ENCODE data around the gene MORN2.
A peak's percentile ranks its signal among the peaks of the same experiment; 100 is the strongest.

Gene MORN2

DNA sequence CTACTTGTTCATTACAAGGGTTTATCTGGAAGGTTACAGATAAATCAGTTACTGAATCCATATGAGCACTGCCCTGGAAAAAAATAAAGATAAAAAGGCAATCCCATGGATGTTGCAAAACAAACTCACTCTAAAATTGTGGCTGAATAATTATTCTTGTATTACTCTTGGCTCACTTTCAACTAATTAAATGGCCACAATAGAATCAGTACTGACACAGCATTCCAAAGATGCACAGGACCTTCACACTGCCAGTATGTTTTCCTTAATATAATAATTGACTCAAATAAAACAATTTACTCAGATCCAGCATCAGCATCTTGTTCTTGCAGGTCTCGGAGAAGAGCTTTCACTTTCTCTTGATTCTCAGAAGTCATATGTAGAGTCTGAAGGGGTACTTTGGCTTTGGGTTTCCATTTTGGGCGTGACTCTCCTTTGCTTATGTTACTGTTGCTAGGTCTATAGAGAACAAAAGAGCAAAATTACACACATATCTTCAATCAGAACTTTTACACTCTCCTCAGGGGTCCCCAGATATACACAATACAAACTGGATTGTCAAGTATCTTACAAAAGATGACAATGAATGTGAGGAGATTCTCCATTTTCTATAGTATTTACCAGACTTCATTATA, 12.6 kb upstream of the MORN2 start:
- 93% methylated on average over 2 of the region's 2 CpGs for WGBS
- H3K27me3 ChIP-seq (ENCODE audit: insufficient read depth, low read length), result no peaks in the 10 kb centered on the region
- H3K4me1 ChIP-seq (ENCODE audit: insufficient read depth, low read length), result no peaks in the 10 kb centered on the region
- no peaks in the 10 kb centered on the region for H3K9me3 ChIP-seq (ENCODE audit: insufficient read depth, low read depth, low read length)
- no peak overlapping the region for H3K27ac ChIP-seq (ENCODE audit: low read depth, low read length)
- H3K4me3 ChIP-seq (ENCODE audit: low read length), result no peak overlapping the region
- H3K9ac ChIP-seq (ENCODE audit: low read depth, low read length), result no peak overlapping the region
- peaks cover 70% of the 10 kb centered on the region for H3K36me3 ChIP-seq (ENCODE audit: insufficient read depth, low read length)

DNA sequence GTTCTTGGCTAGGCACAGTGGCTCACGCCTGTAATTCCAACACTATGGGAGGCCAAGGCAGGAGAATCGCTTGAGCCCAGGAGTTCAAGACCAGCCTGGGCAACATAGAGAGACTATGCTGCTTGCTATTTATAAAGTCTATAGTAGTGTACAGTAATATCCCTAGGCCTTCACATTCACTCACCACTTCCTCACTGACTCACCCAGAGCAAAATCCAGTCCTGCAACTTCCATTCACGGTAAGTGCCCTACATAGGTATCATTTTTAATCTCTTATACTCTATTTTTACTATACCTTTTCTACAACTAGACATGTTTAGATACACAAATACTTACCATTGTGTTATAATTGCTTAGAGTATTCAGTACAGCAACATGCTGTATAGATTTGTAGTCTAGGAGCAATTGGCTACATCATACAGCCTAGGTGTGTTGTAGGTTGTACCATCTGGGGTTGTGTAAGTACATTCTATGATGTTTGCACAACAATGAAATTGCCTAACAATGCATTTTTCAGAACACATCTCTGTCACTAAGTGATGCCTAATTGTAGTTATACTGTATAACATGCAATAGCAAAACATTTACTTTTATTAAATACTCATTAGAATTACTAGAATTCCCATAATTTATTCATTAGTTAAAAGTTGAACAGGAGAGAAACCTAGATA, 8.9 kb upstream of the MORN2 start:
- Histone ChIP-seq H3K27me3 (ENCODE audit: insufficient read depth, low read length) (no peaks in the 10 kb centered on the region), H3K4me1 (ENCODE audit: insufficient read depth, low read length) (no peaks in the 10 kb centered on the region)

DNA sequence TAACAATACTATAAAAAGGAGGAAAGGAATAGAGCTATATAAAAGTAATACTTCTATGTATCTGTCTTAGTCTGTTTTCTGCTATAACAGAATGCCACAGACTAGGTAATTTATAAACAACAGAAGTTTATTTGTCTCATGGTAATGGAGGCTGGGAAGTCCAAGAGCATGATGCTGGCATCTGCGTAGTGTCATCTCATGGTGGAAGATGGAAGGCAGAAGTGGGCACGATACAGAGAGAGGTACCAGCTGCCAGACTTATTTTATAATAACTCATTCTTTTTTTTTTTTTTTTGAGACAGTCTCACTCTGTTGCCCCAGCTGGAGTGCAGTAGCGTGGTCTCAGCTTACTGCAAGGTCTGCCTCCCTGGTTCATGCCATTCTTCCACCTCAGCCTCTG, 4.3 kb upstream of the MORN2 start:
- peaks cover 11% of the 10 kb centered on the region for H3K36me3 ChIP-seq (ENCODE audit: insufficient read depth, low read length)
- no peak overlapping the region for H3K4me3 ChIP-seq (ENCODE audit: low read length)
- no peak overlapping the region for H3K9ac ChIP-seq (ENCODE audit: low read depth, low read length)
- H3K9me3 ChIP-seq (ENCODE audit: insufficient read depth, low read depth, low read length), result no peaks in the 10 kb centered on the region
- H3K27ac ChIP-seq (ENCODE audit: low read depth, low read length), result no peak overlapping the region
- 100% methylated on average over 3 of the region's 3 CpGs for WGBS
- no peaks in the 10 kb centered on the region for H3K4me1 ChIP-seq (ENCODE audit: insufficient read depth, low read length)
- no peaks in the 10 kb centered on the region for H3K27me3 ChIP-seq (ENCODE audit: insufficient read depth, low read length)

More for the DNA sequence above, 8.9 kb upstream of the MORN2 start:
- no peaks in the 10 kb centered on the region for H3K9me3 ChIP-seq (ENCODE audit: insufficient read depth, low read depth, low read length)
- H3K36me3 ChIP-seq (ENCODE audit: insufficient read depth, low read length), result peaks cover 34% of the 10 kb centered on the region
- no peak overlapping the region for H3K9ac ChIP-seq (ENCODE audit: low read depth, low read length)
- 94% methylated on average over 3 of the region's 3 CpGs for WGBS
- H3K4me3 ChIP-seq (ENCODE audit: low read length), result no peak overlapping the region
- no peak overlapping the region for H3K27ac ChIP-seq (ENCODE audit: low read depth, low read length)

DNA sequence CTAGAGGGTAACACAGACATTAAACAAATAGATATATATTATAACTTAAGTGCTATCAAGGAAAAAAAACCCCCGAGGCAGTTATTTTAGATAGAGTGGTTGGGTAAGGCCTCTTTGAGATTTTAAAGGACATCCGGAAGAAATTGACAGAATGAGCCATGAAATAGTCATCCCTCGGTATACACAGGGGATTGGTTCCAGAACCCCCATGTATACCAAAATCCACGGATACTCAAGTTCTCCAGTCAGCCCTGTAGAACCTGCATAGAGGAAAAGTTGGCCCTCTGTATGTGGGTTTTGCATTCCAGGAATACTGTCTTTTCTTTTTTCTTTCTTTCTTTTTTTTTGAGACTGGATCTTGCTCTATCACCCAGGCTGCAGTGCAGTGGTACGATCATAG, 2.0 kb upstream of the MORN2 start:
- H3K9ac ChIP-seq (ENCODE audit: low read depth, low read length), result no peak overlapping the region
- no peak overlapping the region for H3K4me3 ChIP-seq (ENCODE audit: low read length)
- no peaks in the 10 kb centered on the region for H3K9me3 ChIP-seq (ENCODE audit: insufficient read depth, low read depth, low read length)
- WGBS, result 67% methylated on average over 5 of the region's 5 CpGs
- no peak overlapping the region for H3K27ac ChIP-seq (ENCODE audit: low read depth, low read length)
- no peaks in the 10 kb centered on the region for H3K27me3 ChIP-seq (ENCODE audit: insufficient read depth, low read length)
- no peaks in the 10 kb centered on the region for H3K36me3 ChIP-seq (ENCODE audit: insufficient read depth, low read length)
- no peaks in the 10 kb centered on the region for H3K4me1 ChIP-seq (ENCODE audit: insufficient read depth, low read length)

DNA sequence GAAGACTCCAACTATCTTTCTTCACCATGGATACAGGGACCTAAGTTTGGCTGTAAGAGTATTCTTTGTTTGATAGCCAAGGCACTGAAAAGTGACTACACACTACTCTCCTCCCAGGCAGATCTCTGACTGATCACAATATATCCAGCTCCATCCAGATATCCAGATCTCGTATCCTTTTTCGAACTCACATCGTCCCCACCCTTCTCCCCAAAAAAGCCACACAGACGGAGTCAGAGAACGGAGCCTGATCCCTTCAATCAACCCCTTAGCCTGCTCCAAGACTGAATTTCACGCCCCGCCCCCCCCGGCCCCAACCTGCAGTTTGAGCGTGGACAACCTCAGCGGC, 575 bp upstream of the MORN2 start:
- no peaks in the 10 kb centered on the region for H3K4me1 ChIP-seq (ENCODE audit: insufficient read depth, low read length)
- peak overlapping the region; percentile 71; the same call in 1 of the 2 replicates for H3K9ac ChIP-seq (ENCODE audit: low read depth, low read length)
- no peak overlapping the region for H3K27ac ChIP-seq (ENCODE audit: low read depth, low read length)
- no peaks in the 10 kb centered on the region for H3K27me3 ChIP-seq (ENCODE audit: insufficient read depth, low read length)
- H3K9me3 ChIP-seq (ENCODE audit: insufficient read depth, low read depth, low read length), result no peaks in the 10 kb centered on the region
- H3K4me3 ChIP-seq (ENCODE audit: low read length), result peak overlapping the region; percentile 83
- WGBS, result under 1% methylated on average over 10 of the region's 10 CpGs
- H3K36me3 ChIP-seq (ENCODE audit: insufficient read depth, low read length), result no peaks in the 10 kb centered on the region

DNA sequence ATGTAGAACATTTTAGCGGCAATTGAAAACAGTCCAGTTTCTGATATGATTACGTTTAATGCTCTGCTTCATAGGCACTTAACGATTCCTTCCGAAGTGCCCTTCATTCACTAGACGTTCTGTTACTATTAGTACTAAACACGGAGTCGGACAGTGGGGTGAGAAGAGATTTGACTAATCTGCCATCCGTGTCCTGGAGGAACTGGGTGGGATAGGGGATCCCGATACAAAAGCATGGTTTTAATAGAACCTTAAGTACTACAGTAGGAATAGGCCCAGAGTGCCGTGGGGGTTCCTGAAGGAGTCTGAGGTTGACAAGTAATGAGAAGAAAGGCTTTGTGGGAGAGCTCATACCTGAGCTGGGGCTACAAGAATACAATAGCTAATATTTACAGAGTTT, 631 bp downstream of the MORN2 start:
- H3K9me3 ChIP-seq (ENCODE audit: insufficient read depth, low read depth, low read length), result no peaks in the 10 kb centered on the region
- H3K4me3 ChIP-seq (ENCODE audit: low read length), result peak overlapping the region; percentile 83
- peak overlapping the region; percentile 71 for H3K9ac ChIP-seq (ENCODE audit: low read depth, low read length)
- H3K4me1 ChIP-seq (ENCODE audit: insufficient read depth, low read length), result no peaks in the 10 kb centered on the region
- no peaks in the 10 kb centered on the region for H3K36me3 ChIP-seq (ENCODE audit: insufficient read depth, low read length)
- no peaks in the 10 kb centered on the region for H3K27me3 ChIP-seq (ENCODE audit: insufficient read depth, low read length)
- no peak overlapping the region for H3K27ac ChIP-seq (ENCODE audit: low read depth, low read length)
- WGBS, result 30% methylated on average over 10 of the region's 10 CpGs

DNA sequence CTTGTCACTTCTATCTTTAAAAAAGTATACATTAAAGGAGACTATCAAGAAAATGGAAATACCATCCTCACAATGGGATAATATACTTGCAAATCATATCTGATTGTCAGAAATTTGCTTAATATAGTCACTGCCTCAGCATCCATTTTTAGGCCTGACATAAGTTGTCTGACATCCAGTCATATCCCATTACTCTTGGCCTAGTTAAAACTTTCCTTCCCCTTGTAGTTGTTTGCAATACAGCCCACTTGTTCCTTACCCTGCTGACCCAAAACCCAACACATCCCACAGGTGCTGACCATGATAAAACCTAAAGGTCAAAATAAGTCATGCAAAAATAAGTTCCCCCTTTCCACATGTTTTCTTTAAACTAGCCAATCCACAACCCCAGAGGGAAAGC, 10.3 kb downstream of the MORN2 start:
- H3K27me3 ChIP-seq (ENCODE audit: insufficient read depth, low read length), result no peaks in the 10 kb centered on the region
- no peak overlapping the region for H3K27ac ChIP-seq (ENCODE audit: low read depth, low read length)
- H3K4me1 ChIP-seq (ENCODE audit: insufficient read depth, low read length), result no peaks in the 10 kb centered on the region
- no peaks in the 10 kb centered on the region for H3K36me3 ChIP-seq (ENCODE audit: insufficient read depth, low read length)
- no peak overlapping the region for H3K9ac ChIP-seq (ENCODE audit: low read depth, low read length)
- H3K4me3 ChIP-seq (ENCODE audit: low read length), result no peak overlapping the region
- H3K9me3 ChIP-seq (ENCODE audit: insufficient read depth, low read depth, low read length), result no peaks in the 10 kb centered on the region

DNA sequence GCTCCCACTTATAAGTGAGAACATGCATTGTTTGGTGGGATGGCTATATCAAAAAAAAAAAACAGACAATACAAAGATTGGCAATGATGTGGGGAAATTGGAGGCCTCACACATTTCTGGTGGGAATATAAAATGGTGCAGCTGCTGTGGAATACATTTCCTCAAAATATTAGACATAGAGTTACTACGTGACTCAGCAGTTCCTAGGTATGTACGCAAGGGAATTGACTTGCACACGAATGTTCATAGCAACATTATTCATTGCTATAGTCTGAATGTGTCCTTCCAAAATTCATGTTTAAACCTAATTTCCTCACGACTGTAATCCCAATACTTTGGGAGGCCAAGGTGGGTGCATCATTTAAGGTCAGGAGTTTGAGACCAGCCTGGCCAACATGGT, 11.6 kb downstream of the MORN2 start:
- Histone ChIP-seq H3K36me3 (ENCODE audit: insufficient read depth, low read length) (no peaks in the 10 kb centered on the region), H3K27me3 (ENCODE audit: insufficient read depth, low read length) (no peaks in the 10 kb centered on the region), H3K9ac (ENCODE audit: low read depth, low read length) (no peak overlapping the region), H3K27ac (ENCODE audit: low read depth, low read length) (no peak overlapping the region), H3K4me1 (ENCODE audit: insufficient read depth, low read length) (no peaks in the 10 kb centered on the region), H3K9me3 (ENCODE audit: insufficient read depth, low read depth, low read length) (no peaks in the 10 kb centered on the region), H3K4me3 (ENCODE audit: low read length) (no peak overlapping the region)
- WGBS, result 98% methylated on average over 4 of the region's 4 CpGs

DNA sequence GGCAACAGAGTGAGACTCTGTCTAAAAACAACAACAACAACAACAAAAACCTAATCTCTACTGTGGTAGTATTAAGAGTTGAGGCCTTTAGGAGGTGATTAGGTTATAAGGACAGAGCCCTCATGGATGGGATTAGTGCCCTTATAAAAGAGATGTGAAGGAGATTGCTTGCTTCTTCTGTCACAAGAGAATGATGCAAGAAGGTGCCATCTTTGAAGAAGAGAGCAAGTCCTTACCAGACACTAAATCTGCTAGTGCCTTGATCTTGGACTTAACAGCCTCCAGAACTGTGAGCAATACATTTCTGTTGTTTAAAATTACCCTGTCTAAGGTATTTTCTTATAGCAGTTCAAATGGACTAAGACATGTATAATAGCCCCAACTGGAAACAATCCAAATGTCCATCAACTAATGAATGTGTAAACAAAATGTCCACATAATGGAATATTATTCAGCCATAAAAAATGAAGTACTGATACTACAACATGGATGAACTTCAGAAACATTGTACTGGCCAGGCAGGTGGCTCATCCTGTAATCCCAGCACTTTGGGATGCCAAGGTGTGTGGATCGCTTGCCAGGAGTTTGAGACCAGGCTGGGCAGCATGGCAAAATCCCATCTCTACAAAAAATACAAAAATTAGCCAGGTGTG, 12.3 kb downstream of the MORN2 start:
- H3K9ac ChIP-seq (ENCODE audit: low read depth, low read length), result no peak overlapping the region
- no peaks in the 10 kb centered on the region for H3K4me1 ChIP-seq (ENCODE audit: insufficient read depth, low read length)
- no peaks in the 10 kb centered on the region for H3K36me3 ChIP-seq (ENCODE audit: insufficient read depth, low read length)
- H3K27ac ChIP-seq (ENCODE audit: low read depth, low read length), result no peak overlapping the region
- H3K27me3 ChIP-seq (ENCODE audit: insufficient read depth, low read length), result no peaks in the 10 kb centered on the region
- 97% methylated on average over 1 of the region's 1 CpG for WGBS
- no peaks in the 10 kb centered on the region for H3K9me3 ChIP-seq (ENCODE audit: insufficient read depth, low read depth, low read length)
- no peak overlapping the region for H3K4me3 ChIP-seq (ENCODE audit: low read length)

DNA sequence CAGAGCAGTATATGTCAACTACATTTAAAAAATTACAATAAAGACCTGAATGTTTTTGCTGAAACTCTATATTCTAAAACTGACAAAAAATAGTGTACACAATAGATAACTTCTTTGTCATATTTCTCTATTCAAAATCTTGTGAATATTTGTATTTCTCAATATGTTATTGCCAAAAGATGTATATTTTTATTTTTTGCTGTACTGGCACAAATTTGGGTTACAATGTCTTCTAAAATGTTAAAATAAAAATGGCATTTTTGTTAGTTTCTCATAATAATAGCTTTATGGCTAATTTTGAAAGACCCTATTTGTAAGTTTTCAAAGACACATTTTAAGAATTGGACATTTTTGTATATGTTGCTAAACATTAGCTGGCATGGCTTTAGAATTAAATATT, 13.3 kb downstream of the MORN2 start:
- H3K9ac ChIP-seq (ENCODE audit: low read depth, low read length), result no peak overlapping the region
- no peak overlapping the region for H3K27ac ChIP-seq (ENCODE audit: low read depth, low read length)
- no peaks in the 10 kb centered on the region for H3K27me3 ChIP-seq (ENCODE audit: insufficient read depth, low read length)
- no peak overlapping the region for H3K4me3 ChIP-seq (ENCODE audit: low read length)
- no peaks in the 10 kb centered on the region for H3K9me3 ChIP-seq (ENCODE audit: insufficient read depth, low read depth, low read length)
- H3K36me3 ChIP-seq (ENCODE audit: insufficient read depth, low read length), result no peaks in the 10 kb centered on the region
- H3K4me1 ChIP-seq (ENCODE audit: insufficient read depth, low read length), result no peaks in the 10 kb centered on the region

DNA sequence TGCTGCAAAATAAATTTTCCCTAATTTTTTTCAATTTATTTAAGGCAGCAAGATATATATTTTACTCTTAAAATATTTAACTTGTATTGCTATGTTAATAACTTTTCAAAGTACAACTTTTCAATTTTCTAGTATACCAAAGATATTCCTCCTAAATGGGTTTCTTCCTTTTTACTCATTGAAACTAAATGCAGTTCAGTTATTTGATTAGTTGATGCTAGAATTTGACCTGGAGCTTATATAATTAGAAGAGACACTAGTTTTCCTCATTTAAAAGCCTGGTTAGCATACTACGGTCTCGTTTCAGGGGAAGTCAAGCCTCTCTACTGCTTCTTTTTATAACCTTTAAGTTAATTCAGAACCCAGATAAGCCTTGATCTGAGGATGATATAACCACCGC, 13.8 kb downstream of the MORN2 start, which contains the start of gene ARHGEF33:
Gene ARHGEF33 (plus strand): TSS at position 301 of the 400 bp plus-strand sequence. CDS start 29,573 bp downstream, outside the sequence.
- no peaks in the 10 kb centered on the region for H3K9me3 ChIP-seq (ENCODE audit: insufficient read depth, low read depth, low read length)
- no peaks in the 10 kb centered on the region for H3K4me1 ChIP-seq (ENCODE audit: insufficient read depth, low read length)
- no peaks in the 10 kb centered on the region for H3K36me3 ChIP-seq (ENCODE audit: insufficient read depth, low read length)
- 98% methylated on average over 3 of the region's 3 CpGs for WGBS
- H3K27ac ChIP-seq (ENCODE audit: low read depth, low read length), result no peak within 1 kb of the TSS
- no peak within 1 kb of the TSS for H3K9ac ChIP-seq (ENCODE audit: low read depth, low read length)
- no peaks in the 10 kb centered on the region for H3K27me3 ChIP-seq (ENCODE audit: insufficient read depth, low read length)
- H3K4me3 ChIP-seq (ENCODE audit: low read length), result no peak within 1 kb of the TSS
